Glomerular visceral epithelial cell (primary cell): ENCODE results near the gene GALNT18.

ENCODE experiments used
- DNase-seq: peaks from one replicate; pipeline ENCODE4 v3.0.0-alpha.2; 2016; ENCODE audit errors: extremely low spot score

GALNT18 gene

DNA sequence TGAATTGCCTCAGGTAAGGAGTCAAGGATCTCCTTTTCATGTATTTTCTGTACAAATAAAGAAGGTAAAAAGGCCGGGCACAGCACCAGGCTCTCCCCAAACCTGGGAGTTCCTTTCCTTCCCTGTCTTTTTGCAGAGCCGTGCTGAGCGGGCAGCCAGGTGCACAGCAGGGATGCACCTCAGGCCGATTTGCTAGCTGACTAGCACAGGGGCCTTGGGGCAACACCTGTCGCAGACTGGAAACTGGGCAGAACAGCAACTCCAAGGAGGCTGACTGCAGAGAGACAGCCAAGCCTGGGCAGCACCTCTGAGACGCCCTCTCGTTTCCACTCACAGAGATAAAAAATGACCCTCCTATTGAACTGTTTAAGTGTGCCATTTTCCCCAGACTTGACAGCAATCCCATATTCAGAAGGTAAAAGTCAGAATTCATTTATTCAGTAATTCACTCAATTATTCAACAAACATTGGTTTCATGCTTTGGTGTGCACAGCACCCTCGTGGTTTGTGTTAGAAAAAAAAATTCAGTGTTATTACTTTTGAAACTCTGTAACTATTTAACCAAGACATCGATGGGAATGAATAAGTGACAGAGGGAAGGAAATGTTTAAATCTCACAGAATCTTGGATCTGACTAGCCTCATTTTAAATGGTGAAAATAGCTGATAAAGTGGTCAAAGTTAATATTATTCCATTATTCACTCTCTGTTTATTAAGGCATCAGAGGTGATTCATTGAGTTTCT, 120.9 kb downstream of the GALNT18 start:
- DNase-seq: no peak

DNA sequence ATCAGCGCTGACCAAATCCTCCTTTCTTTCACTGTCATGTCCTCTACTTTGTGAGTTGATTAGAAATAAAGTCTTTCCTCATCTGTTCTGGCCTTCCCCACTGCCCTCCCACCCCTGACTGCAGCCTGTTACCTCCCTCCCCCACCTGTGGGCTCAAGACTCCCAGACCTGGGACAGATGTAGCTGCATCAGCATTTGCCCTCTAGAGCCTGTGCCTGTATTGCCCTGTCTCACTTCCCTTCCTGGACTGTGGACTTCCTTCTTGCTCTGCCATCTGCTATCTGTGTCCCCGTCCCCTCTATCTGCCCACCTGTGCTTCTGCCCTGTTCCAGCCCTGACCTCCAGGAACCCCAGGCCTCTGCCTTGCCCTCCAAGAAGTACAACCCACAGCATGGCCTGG, 122.5 kb downstream of the GALNT18 start:
- no peak for DNase-seq

DNA sequence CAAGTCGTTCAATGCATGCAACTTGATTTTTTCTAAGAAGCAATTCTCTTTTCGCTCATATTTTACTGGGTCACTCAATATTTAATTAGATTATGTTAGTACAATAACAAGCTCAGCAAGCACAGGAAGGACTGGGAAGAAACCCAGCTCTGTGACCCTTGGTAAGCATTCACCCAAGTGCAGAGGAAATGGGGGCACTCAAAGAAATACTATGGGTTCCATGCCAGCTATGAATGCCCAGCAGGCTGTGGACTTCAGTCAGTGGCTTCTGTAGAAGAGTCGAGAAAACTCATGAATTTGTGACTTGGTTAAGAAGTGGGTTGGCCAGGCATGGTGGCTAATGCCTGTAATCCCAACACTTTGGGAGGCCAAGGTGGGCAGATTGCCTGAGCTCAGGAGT, 123.6 kb downstream of the GALNT18 start:
- no peak for DNase-seq

DNA sequence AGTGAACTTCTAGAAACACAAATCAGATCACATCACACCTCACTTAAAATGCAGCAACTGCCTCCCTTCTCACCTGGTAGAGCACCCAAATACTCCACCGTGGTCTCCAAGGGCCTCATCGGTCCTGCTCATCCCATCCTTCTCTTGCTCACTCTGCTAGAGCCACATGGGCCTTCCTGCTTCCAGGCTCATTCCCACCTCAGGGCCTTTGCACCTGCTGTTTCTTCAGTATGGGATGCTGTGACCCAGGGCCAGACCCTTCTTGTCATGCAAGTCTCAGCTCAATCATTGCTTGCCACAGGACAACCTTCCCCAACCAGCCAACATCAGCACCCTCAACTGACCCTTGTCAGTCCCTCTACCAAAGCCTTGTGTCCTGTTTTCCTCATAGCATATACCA, 124.9 kb downstream of the GALNT18 start:
- no peak for DNase-seq

DNA sequence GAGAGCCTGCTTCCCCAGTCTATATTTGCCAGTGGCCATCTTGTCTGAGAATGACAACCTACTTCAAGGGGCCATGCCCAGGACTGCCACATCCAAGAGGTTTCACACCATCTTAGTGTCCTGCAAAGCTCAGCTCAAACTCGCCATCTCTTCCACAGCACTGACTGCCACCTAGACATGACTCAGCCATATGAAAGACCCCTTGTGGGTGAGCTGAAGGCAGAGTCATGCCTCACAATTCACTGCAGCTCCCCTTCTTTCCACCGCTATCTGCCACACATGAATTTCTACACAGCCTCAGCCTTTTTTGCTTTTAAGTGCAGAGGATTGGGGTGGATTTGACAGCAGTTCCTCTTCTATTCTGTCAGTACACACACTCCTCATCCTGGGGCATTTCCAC, 127.5 kb downstream of the GALNT18 start:
- no peak for DNase-seq

DNA sequence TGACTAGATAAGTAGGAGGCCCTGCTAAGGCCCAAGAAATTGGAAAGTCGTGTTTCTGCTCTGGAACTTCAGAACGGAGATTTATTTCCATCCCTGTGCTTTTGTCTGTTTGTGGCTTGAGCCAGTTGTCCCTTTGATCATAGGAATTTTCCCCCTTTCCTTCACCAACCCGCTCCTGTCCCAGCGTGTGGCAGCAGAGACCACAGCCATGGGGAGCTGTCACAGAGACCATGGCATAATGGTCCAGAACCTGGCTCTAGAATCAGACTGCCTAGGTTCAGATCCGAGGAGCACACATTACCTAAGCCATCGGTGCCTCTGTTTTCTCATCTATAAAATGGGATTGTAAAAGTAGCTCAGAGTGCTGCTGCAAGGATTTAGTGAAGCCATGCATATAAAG, 128.1 kb downstream of the GALNT18 start:
- DNase-seq: no peak

DNA sequence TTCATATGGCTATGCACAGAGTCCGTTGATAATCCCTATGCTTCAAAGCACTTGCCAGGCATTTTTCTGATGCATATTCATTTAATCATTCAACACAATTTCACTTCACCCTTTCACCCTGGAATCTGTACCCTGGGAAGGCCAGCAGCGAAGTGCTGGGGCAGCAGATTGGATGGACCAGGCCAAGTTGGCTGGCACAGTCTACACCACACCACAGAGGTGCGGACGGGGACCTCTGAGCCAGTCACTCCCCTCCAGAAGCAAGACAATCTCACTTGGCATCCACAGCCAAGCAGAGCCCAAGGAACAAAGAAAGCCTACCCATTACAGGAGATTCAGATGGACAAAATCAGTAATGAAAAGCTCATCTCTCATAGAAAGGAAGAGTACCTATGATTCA, 130.2 kb downstream of the GALNT18 start:
- DNase-seq: no peak

DNA sequence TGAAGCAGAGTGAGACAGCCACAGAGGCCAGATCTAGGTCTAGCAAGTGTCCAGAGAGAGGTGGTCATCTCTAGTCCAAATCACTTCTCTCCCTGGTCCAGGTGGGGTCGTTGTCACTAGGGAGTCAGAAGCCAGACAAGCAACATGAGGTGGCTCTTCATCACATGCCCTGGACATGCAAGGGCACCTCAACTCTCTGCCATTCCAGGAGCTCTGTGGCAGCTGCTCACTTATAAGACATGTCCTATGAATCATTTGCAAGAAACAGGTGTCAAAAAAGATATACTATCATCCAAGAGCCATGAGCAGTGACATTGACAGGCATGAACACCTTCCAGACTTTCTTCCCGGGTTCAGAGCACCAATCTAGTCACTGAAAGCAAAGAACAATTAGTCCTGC, 130.8 kb downstream of the GALNT18 start:
- no peak for DNase-seq

DNA sequence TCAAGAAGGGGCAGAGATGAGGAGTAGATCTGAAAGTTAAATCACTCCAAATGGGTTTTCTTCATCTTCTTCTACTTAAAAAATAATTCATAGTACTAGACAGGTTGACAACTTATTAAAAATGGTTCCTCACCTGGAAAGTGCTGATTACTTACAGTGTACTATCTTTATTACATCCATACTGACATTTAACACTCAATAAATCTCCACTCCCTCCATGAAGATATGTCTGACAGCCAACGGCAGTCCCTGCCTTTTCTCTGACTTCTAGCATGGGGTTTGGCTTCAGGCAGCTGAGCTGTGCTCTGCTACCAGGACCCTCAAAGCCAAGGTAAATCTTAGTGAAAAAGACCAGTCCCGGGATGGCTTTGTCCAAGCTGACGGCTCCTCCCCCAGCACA, 135.4 kb downstream of the GALNT18 start:
- DNase-seq: no peak

DNA sequence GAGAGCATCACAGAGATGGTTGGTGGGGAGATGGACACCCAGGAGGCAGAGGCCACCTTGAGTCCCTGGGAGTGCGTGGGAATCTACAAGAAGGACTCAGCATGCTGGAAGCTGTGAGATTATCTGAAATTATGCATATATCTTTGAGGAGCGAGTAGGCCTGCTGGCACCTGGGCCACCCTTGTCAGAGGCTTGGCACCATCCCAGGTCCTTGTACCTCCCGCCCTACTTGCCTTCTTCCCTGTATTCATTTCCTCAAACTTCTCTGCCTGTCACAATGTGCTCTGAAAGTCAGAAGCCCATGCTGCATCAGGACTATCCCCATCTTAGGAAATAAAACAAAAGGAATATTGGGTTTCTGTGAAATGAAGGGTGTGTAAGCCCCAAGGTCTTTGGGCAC, 135.8 kb downstream of the GALNT18 start:
- no peak for DNase-seq

DNA sequence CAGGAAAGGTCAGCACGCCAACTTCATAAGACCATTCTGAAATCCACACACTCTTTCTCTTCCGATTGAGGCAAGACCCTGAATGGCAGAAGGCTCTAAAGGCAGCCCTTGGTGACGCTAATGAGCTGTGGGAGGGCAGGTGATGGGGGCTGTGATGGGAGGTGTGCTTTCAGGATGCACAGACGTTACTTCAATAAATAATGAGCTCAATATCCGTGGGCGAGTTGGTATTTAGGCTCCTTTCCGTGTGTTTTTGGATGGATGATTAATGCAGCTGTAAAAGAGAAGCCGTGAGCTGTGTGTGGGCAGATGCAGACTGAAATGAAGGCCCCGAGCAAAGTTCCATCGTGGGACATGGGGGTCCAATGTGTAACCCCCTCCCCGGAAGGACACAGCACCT, 138.2 kb downstream of the GALNT18 start:
- DNase-seq: no peak

DNA sequence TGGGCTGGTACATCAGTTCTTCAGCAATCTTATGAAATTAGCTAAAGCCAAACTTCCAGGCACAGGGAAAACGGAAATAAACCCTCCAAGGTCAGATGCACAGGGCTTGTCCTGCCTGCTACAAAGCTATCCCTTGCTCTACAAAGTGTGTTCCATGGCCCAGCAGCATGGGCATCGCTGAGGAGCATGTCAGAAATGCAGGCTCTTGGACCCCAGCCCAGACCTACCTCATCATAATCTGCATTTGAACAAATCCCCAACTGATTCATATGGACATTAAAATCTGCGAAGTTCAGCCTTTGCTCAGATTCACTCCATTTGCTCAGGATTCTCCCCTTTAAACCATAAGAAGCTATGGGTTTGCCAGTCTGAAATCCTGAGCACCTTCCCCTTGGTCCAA, 139.1 kb downstream of the GALNT18 start:
- no peak for DNase-seq

DNA sequence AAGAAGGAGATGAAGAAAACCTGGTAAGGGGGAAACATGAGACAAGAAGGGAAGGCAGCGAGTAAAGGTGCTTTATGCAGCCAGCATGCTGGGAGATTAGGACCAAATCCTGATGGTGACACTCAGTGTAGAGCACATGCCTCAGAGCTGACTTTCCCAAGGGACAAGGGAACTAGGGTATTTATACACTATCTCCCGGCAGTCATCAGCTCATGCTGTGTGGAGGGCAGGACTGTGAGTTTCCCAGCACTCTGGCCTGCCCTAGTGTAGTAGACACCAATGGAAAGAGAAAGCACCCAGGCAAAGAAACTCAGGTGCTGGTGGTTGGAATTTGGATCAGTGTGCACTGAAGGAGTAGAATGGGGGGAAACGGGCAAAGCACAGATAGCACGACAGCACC, 140.4 kb downstream of the GALNT18 start:
- no peak for DNase-seq

DNA sequence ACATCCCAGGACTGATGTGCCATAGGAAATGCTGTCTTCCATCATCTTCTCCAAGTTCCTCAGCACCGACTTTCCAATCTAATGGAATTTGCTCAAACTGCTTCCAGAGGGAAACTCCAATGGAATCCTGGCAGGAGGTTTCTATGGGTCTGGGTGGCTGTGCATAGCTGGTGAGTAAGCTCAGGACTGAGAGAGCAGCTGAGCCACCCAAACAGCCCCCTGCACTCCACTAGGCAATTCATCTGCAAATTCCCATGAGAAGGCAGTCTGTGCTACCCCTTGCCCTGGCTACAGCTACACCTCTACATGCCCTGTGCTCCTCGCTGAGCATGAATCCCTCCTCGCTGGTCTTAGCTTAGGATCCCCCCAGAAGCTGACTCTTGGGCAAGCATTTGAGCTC, 140.8 kb downstream of the GALNT18 start:
- DNase-seq: no peak

DNA sequence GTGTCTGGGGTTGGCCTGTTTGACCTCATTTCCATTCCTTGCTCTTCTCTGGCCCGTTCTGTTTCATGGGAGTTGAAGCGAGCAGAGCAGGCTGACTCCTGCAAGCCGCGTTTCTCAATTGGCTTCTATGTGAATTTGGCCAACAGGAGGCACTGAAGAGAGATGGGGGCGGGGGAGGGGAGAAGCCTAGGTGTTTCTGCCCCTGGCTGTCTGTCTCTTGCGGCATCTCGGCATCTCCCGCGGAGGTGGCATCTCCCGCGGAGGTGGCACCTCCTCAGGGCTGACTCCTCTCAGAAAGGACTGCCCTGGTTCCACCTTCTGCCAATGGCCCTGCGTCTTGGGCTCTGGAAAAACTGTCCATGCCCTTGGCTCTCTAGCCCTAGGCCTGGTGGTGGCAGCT, 143.1 kb downstream of the GALNT18 start:
- DNase-seq: no peak

DNA sequence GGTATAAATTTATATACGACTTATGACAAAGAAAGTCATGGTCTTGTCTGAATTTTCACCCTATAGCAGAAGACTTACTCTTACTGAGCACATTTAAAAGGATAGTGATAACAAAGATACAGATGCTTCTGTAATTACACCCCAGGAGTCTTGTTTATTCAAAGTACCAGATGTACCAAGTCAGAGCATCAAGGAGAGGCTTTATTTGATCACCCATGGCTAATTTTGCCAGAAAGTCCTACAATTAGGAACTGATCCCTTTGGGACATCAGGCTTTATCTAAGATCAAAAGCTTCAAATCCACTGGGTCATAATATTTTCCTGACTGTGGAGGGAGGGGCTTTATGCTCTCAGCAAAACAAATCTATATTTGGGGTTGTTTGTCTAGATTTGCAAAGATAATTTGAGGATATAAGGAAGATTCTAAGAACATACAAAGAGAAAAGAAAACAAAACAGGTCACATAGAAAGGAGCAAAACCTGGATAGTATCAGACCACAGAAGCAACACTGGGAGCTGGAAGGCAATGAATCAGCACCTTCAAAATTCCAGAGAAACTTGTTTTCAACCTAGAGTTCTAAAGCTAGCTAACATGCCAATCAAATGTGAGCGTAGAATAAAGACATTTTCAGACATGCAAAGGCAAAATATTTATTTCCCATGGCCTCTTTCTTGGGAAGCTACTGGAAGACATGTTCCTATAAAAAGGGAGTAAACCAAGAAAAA, 143.9 kb downstream of the GALNT18 start:
- DNase-seq: no peak

DNA sequence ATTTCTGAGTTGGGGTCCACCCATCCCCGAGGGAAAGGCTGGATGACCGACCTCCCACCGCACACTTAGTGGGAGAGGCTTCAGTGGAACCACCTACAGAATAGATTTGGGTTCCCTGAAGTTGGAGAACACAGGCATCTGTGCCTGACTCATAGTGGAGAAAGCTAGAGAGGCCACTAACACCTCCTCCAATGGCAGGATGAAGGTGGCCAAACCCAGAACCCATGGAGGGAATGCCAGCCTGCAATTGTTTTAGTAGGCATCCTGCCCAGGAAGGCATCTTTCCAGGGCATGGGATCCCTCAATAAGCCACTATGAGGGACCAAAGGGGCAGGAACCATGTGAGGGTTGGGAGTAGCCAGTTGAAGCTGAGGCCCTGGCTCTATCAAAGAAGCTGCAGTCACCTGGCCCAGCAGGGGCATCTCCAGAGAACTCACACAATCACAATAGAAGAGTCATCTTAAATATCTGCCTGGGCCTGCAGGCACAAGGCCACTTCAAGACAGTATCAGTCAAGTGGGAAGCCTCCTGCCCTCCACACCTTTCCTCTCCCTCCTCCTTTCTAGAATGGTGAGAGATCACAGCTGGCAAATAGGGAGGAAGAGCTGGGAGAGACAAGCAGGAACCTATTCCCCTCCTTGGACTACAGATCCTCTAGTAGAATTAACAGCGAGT, 144.7 kb downstream of the GALNT18 start:
- DNase-seq: no peak

DNA sequence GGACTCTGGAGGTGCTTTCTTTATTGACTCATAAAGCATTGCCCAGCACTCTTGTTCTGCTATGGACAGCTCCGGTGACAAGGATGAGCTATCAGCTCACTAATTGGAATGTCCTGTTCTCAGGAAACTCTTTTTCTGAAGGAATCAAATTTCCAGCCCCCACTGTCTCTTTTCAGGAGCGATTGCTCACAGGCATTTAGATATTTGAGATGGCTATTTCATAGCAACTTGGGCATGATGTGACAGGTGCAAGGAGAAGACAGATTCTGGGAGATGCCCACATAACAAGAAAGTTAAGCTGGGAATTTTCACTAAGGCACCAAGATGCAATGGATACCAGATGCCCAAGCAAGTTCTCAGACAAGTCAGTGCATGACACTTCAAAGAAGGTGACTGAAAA, 145.3 kb downstream of the GALNT18 start:
- DNase-seq: no peak

DNA sequence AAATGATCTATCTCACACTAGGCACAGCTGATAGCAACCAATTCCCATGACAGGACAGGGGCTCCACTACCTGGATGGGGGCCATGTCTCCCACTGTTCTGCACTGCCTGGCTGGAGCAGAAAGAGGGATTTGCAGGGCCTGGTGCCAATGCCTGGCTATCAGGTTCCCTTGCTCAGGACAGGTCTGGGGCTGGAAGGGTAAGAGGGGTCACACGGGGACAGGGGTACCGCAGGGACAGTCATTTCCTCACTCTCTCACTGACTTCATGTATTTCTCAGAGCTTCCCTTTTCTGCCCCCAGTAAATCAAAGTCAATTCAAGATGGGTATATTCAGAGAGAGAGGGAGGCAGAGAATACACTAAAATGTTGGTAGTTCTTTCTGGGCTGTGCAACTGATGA, 149.7 kb downstream of the GALNT18 start:
- no peak for DNase-seq

DNA sequence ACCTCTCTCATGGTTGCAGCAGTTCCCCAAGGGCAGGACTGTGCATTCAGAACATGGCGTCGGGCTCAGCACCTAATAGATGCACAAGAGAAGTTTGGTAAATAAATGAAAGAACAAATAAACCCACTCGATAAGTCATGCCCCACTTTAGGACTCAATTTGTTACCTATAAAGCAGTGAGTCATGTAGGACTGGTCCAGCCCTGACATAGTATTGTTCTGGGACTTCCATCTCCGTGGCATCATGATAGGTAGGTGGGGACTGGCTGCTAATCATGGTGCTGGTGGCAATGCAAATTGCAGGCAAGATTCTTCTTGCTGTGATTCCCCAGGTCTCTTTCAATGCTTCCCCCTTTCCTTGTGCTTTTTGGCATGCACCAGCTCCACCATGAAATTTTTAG, 150.6 kb downstream of the GALNT18 start:
- no peak for DNase-seq

DNA sequence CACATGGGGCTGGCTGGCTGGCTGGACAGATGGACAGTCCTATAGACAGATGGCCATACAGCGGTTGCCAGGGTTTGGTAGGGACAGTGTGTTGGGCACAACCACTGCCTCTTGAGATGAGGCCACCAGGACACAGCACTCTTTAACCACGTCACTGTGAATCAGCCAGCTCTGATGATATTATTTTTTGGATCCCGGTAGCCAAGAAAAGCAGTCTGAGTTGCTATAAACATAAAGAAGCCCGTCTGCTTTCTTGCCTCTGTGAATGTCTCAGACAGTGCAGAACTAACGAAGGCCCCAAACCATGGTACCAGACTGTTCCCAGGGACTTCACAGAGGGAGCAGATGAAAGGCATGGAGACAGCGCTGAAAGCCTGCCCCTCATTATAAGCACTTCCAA, 152.9 kb downstream of the GALNT18 start:
- no peak for DNase-seq

DNA sequence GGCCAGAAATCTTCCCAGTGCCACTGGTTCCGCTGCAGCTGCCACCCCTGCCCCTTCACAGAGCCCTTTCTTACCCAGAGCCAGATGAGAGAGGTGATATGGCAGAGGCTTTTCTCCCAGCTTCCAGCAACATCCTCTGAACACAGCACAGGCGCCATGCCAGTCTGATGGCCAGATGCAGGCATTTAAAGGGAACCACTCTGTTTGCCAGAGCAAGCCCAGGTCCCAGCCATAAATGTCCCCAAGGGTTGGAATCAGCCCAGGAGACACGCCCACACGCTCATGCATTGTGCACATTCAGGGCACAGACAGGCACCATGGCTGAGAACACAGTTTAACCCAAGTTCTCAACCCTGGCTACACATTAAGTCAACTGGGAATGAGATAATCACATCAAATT, 154.5 kb downstream of the GALNT18 start:
- no peak for DNase-seq

DNA sequence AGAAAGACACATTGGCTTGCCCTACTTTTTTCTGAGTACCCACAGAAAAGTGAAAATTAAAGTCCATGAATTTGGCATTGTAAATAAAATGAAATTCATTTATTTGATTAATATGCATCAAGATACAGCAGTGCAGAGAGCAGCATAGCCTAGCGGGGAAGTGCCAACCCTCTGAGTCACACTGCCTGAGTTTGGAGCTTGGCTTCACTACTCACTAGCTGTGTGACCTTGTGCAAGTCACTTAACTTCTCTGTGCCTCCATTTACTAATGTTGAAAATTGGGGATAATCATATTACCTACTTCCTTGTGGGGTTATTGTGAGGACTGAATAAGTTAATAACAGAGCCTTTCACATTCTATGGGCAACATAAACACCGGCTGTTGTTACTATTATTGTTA, 157.2 kb downstream of the GALNT18 start:
- no peak for DNase-seq
